ENCODE results near the gene CYP27C1. TPM values are rescaled to one million over a fixed set of nuclear protein-coding genes. Genes with fewer than 3 reads are reported as not detected.

Gene CYP27C1
- total RNA-seq, 2 donors from 2014 or later = 0.52 TPM; not detected in 1

DNA sequence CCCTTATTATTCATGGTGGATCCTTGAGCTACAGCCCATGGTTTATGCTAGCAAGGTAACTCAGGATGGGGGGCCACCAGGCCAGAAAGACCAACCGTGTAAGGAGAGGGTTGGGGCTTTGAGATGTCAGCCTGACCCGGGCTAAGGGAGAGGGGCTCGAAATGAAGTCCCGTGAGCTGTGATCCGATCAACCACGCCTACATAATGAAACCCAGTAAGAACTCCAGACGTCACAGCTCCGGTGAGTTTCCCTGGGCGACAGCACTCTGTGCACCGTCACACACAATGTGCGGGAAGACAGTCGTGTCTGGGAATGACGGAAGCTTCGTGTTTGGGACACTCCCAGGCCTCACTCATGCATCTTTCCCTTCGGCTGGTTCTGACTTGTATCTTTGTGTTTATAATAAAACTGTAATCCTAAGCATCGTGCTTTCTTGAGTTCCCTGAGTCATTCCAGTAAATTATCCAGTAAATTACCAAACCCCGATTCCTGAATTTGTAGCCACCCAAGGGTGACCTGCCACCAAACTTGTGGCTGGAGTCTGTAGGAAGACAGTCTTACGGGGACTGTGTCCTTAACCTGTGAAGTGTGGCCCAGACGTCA lies 44.2 kb downstream of the CYP27C1 start:
- no peak overlapping the region for H3K4me3 ChIP-seq

DNA sequence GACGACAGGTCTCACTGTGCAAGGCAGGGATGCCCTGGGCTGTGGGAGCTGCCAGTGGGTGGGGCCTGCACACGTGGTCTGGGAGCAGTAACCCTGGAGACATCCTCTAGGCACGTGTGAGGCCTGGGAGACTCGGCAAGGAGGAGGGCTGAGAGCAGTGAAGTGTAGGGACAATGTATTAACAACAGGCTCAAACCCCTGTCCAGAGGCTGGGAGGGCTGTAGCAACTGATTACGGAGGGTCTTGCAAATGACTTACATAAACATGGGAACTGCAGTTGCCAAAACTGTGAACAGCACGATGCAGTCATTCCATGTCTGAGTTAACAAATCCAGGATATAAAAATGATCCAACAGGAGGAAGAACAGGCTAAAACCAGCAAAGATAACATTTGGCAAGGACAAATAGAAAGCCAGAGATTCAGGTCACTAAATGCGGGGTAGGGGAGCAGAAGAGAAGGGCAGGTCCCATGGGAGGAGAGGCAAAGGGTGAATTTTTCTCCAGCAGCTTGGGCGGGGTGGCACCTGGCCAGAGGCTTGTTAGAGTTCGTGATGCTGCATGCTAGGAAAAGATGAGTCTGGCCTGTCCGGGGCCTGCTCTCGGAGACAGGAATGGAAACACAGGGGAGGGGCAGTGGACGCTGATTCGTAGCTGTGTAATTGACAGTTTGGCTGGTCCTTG lies 44.9 kb downstream of the CYP27C1 start:
- H3K27me3 ChIP-seq = no peaks in the 10 kb centered on the region
- H3K4me1 ChIP-seq = no peaks in the 10 kb centered on the region
- 48 to 56% methylated on average over 13 of the region's 13 CpGs for WGBS, 2 donors
- H3K36me3 ChIP-seq (replicated peaks in 1 of 2; ENCODE audit: insufficient read depth in 1 of 2, low read depth in 2 of 2) = no peaks in the 10 kb centered on the region
- no peak overlapping the region for H3K27ac ChIP-seq
- peak; percentile 30 for ATAC-seq
- no peaks in the 10 kb centered on the region for H3K9me3 ChIP-seq
- DNase-seq = peak; percentile 22 to 58 (median 47)
- no peak overlapping the region for H3K4me3 ChIP-seq
- intact Hi-C loops (cut with DNase I) = no loop called here
- no peak for TF ChIP-seq POLR2A (IDR thresholded peaks at IDR 0.05)
- TF ChIP-seq, protein P1, sequence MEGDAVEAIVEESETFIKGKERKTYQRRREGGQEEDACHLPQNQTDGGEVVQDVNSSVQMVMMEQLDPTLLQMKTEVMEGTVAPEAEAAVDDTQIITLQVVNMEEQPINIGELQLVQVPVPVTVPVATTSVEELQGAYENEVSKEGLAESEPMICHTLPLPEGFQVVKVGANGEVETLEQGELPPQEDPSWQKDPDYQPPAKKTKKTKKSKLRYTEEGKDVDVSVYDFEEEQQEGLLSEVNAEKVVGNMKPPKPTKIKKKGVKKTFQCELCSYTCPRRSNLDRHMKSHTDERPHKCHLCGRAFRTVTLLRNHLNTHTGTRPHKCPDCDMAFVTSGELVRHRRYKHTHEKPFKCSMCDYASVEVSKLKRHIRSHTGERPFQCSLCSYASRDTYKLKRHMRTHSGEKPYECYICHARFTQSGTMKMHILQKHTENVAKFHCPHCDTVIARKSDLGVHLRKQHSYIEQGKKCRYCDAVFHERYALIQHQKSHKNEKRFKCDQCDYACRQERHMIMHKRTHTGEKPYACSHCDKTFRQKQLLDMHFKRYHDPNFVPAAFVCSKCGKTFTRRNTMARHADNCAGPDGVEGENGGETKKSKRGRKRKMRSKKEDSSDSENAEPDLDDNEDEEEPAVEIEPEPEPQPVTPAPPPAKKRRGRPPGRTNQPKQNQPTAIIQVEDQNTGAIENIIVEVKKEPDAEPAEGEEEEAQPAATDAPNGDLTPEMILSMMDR (IDR thresholded peaks at IDR 0.05) = no peak

More for the DNA sequence above, 44.2 kb downstream of the CYP27C1 start:
- H3K27me3 ChIP-seq = no peaks in the 10 kb centered on the region
- TF ChIP-seq POLR2A (IDR thresholded peaks at IDR 0.05) = no peak
- TF ChIP-seq, protein P1 (IDR thresholded peaks at IDR 0.05) = no peak
- intact Hi-C loops (cut with DNase I) = no loop called here
- DNase-seq (no peak), ATAC-seq (no peak)
- peak overlapping the region in 2 of 4 donors; percentile 39 to 43 for H3K27ac ChIP-seq
- H3K36me3 ChIP-seq (replicated peaks in 1 of 2; ENCODE audit: insufficient read depth in 1 of 2, low read depth in 2 of 2) = no peaks in the 10 kb centered on the region
- no peaks in the 10 kb centered on the region for H3K4me1 ChIP-seq
- H3K9me3 ChIP-seq = no peaks in the 10 kb centered on the region
- WGBS, 2 donors = 74 to 79% methylated on average over 19 of the region's 19 CpGs

DNA sequence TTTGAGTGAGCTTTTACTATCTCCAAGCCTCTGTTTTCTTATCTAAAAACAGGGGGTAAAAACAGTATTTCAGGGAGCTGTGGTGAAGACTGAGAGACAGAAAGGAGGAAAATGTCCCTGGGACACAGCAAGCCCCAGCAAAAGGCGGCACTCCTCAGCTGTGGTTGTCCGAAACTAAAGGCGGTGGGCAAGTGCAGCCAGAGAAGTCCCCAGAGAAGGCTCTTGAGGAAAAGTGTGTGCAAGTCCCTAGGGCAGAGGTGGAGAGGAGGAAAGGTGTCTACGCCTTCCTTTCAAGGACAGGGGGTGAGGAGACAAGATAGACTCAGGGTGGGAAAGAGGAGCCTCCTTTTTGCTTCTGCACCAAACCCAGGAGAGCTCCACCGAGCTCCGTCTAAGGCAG lies 45.5 kb downstream of the CYP27C1 start:
- no peaks in the 10 kb centered on the region for H3K27me3 ChIP-seq
- no peak overlapping the region for H3K27ac ChIP-seq
- no peaks in the 10 kb centered on the region for H3K4me1 ChIP-seq
- WGBS, 2 donors = 70 to 71% methylated on average over 6 of the region's 6 CpGs
- H3K36me3 ChIP-seq (replicated peaks in 1 of 2; ENCODE audit: insufficient read depth in 1 of 2, low read depth in 2 of 2) = no peaks in the 10 kb centered on the region
- intact Hi-C loops (cut with DNase I) = no loop called here
- H3K4me3 ChIP-seq = no peak overlapping the region
- TF ChIP-seq, protein P1 (IDR thresholded peaks at IDR 0.05) = no peak
- no peak for TF ChIP-seq POLR2A (IDR thresholded peaks at IDR 0.05)
- ATAC-seq (no peak), DNase-seq (no peak)
- no peaks in the 10 kb centered on the region for H3K9me3 ChIP-seq

DNA sequence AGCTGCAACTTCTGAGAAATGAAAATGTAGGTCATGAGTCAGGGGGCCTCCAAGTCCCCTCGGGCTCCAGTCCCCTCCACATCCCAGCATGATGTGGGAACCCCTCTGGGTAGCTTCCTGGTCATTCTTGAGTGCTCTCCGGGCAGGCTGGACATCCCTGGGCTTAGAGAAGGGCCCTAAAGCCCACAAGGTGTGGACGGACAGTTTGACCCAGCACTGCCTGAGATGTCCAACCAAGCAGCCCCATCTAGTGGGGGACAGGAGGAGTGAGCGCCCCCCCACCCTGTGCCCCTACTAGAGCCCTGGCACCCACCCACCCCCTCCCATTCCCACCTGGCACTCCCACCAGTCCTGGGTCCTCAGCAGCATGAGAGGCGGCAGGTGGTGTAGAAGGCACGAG lies 46.0 kb downstream of the CYP27C1 start:
- H3K27me3 ChIP-seq = no peaks in the 10 kb centered on the region
- H3K27ac ChIP-seq = no peak overlapping the region
- TF ChIP-seq, protein P1 (IDR thresholded peaks at IDR 0.05) = no peak
- no peak for TF ChIP-seq POLR2A (IDR thresholded peaks at IDR 0.05)
- intact Hi-C loops (cut with DNase I) = no loop called here
- no peaks in the 10 kb centered on the region for H3K36me3 ChIP-seq (replicated peaks in 1 of 2; ENCODE audit: insufficient read depth in 1 of 2, low read depth in 2 of 2)
- H3K4me3 ChIP-seq = no peak overlapping the region
- H3K9me3 ChIP-seq = no peaks in the 10 kb centered on the region
- no peaks in the 10 kb centered on the region for H3K4me1 ChIP-seq
- DNase-seq = no peak
- WGBS, 2 donors = 20 to 58% methylated on average over 1 to 5 of the region's 6 CpGs
- no peak for ATAC-seq

DNA sequence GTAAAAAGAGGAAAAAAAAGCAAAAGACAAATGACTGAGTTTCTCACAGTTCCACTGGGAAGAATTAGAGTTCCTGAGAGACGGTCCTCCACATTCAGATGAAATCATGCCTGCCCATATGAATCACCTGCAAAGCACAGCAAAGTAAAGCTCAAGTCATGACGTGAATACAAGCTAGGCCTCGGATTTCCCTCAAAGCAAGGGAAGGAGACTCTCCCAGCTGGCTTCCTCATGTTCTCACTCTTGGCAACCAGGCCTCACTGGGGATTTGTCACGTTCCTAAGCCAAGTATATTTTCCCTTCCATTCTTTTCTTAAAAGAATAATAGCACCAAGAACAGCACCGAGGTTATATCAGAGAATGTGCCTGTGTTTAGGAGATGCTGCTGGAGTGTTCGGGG lies 47.0 kb downstream of the CYP27C1 start:
- 61 to 69% methylated on average over 6 of the region's 6 CpGs for WGBS, 2 donors
- no peaks in the 10 kb centered on the region for H3K27me3 ChIP-seq
- ATAC-seq = no peak
- intact Hi-C loops (cut with DNase I) = no loop called here
- DNase-seq = no peak
- no peaks in the 10 kb centered on the region for H3K4me1 ChIP-seq
- TF ChIP-seq, protein P1 (IDR thresholded peaks at IDR 0.05) = no peak
- no peak for TF ChIP-seq POLR2A (IDR thresholded peaks at IDR 0.05)
- H3K9me3 ChIP-seq = no peaks in the 10 kb centered on the region
- H3K36me3 ChIP-seq (replicated peaks in 1 of 2; ENCODE audit: insufficient read depth in 1 of 2, low read depth in 2 of 2) = no peaks in the 10 kb centered on the region
- H3K4me3 ChIP-seq = no peak overlapping the region
- no peak overlapping the region for H3K27ac ChIP-seq
